Panc1 (cell line): ENCODE results near the gene HP. TPM values are rescaled to one million over a fixed set of nuclear protein-coding genes. Genes with fewer than 3 reads are reported as not detected.
"Not testable (repeated sequence)": the region's sequence is repeated elsewhere in the genome, so short reads cannot be mapped to it uniquely, and the experiment has no call there.

ENCODE experiments used
- ATAC-seq: fragments of 200-7000 bp; cut with Tn5 transposase; 2 replicates; pipeline ENCODE4 v1.9.1; 2020; ENCODE audit warnings: mild to moderate bottlenecking, moderate library complexity
- Bru-seq: library from RNA; stranded (reverse); fragments of 400-500 nt; gene quantifications from one replicate; lab custom pipeline; 2021; lab: Mats Ljungman, UMichigan
- BruChase-seq, 2 experiments: library from RNA; stranded (reverse); fragments of 400-500 nt; gene quantifications; one replicate each; lab custom pipeline; 2021; lab: Mats Ljungman, UMichigan
- BruUV-seq: library from RNA; stranded (reverse); fragments of 400-500 nt; replicated peaks from 2 replicates; lab custom pipeline; 2021; lab: Mats Ljungman, UMichigan
- CTCF ChIA-PET: fragments of 300-600 bp; sonication (Branson Sonifier 250); formaldehyde crosslinking; loops from one replicate; lab custom pipeline; 2022; ENCODE audit warnings: antibody characterized with exemption; lab: Charles Lee
- POLR2A ChIA-PET: fragments of 300-600 bp; sonication (Branson Sonifier 250); formaldehyde crosslinking; loops from one replicate; lab custom pipeline; 2022; ENCODE audit warnings: antibody characterized with exemption; lab: Charles Lee
- DNase-seq: peaks from one replicate; pipeline ENCODE4 v3.0.0-alpha.2; 2010; ENCODE audit warnings: low read depth, low spot score
- H3K27ac ChIP-seq: 2 replicates; pipeline ENCODE4 v1.5.1; 2011; ENCODE audit warnings: mild to moderate bottlenecking, low read length, inconsistent platforms
- H3K27me3 ChIP-seq: fragments of 200-500 bp; sonication (Bioruptor generic); 2 replicates; pipeline ENCODE4 v1.6.0; 2014; ENCODE audit warnings: low read length, inconsistent platforms; ENCODE audit not compliant: control insufficient read depth, insufficient read depth
- H3K36me3 ChIP-seq: fragments of 200-500 bp; sonication (Bioruptor generic); 2 replicates; pipeline ENCODE4 v1.5.1; 2014; ENCODE audit warnings: inconsistent platforms, mild to moderate bottlenecking, low read length, moderate library complexity; ENCODE audit not compliant: control insufficient read depth, insufficient read depth
- H3K4me1 ChIP-seq: 2 replicates; pipeline ENCODE4 v1.5.1; 2011; ENCODE audit warnings: inconsistent platforms, mild to moderate bottlenecking, low read length, moderate library complexity; ENCODE audit not compliant: control insufficient read depth, insufficient read depth
- H3K4me3 ChIP-seq, 2 experiments: 2 replicates each; pipeline ENCODE4 v1.5.1; 2011 to 2012; ENCODE audit warnings: low read depth in 2 of 2, low read length in 2 of 2, mild to moderate bottlenecking in 2 of 2, inconsistent platforms in 1 of 2, moderate library complexity in 1 of 2
- H3K9me3 ChIP-seq: fragments of 200-500 bp; sonication (Bioruptor generic); 2 replicates; pipeline ENCODE4 v1.5.1; 2014; ENCODE audit warnings: low read depth, mild to moderate bottlenecking, inconsistent platforms, low read length, moderate library complexity; ENCODE audit not compliant: control insufficient read depth, insufficient read depth
- CTCF ChIP-seq: fragments of 450-650 bp; IDR thresholded peaks from 2 replicates; pipeline ENCODE4 v1.5.1; 2017; ENCODE audit warnings: mild to moderate bottlenecking
- POLR2AphosphoS5 ChIP-seq: IDR thresholded peaks from 2 replicates; pipeline ENCODE4 v1.6.1; 2012; ENCODE audit warnings: mild to moderate bottlenecking, low read depth, low read length, moderate library complexity
- REST ChIP-seq, 2 experiments: IDR thresholded peaks; 2 replicates each; pipeline ENCODE4 v1.6.1; 2011 to 2012; ENCODE audit warnings: low read depth in 2 of 2, control low read depth in 1 of 2, low read length in 1 of 2, mild to moderate bottlenecking in 1 of 2, moderate library complexity in 1 of 2; ENCODE audit not compliant: insufficient read depth in 1 of 2
- SIN3A ChIP-seq: IDR thresholded peaks from 2 replicates; pipeline ENCODE4 v1.6.1; 2012; ENCODE audit warnings: low read depth, mild to moderate bottlenecking, low read length, moderate library complexity, borderline replicate concordance; ENCODE audit not compliant: insufficient read depth
- TCF7L2 ChIP-seq: IDR thresholded peaks from 2 replicates; pipeline ENCODE4 v1.6.1; 2011; ENCODE audit warnings: mild to moderate bottlenecking, low read depth, low read length, inconsistent platforms
- in situ Hi-C: cut with HindIII; loops from 2 replicates; pipeline ENCODE4 v1.10.0; 2016; ENCODE audit warnings: low sequenced_read_pairs, low pct_unique_long_range_greater_than_20kb
- intact Hi-C: fragments of 100-400 bp; cut with micrococcal nuclease; formaldehyde crosslinking; loops from one replicate; pipeline ENCODE4 v1.10.0; 2022; ENCODE audit not compliant: unreplicated experiment
- long read RNA-seq: library from polyadenylated mRNA; unstranded; transcript quantifications from one replicate; pipeline ENCODE4 v2.0.0, GENCODE V29; 2021; ENCODE audit not compliant: unreplicated experiment
- polyA plus RNA-seq: library from polyadenylated mRNA; unstranded; fragments of >200 nt; gene quantifications from one replicate; pipeline ENCODE4 v1.2.1, GENCODE V29; 2012; ENCODE audit warnings: missing spikeins; ENCODE audit not compliant: insufficient read length
- total RNA-seq: library from RNA; stranded (reverse); gene quantifications from one replicate; pipeline ENCODE4 v1.2.1, GENCODE V29; 2021; ENCODE audit not compliant: unreplicated experiment

Gene HP
- total RNA-seq (7.0 TPM), Bru-seq, nascent RNA (percentile 10 among the genes with signal in this experiment), BruChase-seq, experiment 1, labeled RNA remaining after a 2-hour chase (percentile 18 among the genes with signal in this experiment), BruChase-seq, experiment 2, labeled RNA remaining after a 6-hour chase (not detected)
- not detected for polyA plus RNA-seq
- long read RNA-seq, result 0 reads

- intact Hi-C loops, H3K27me3 ChIP-seq, CTCF ChIA-PET, BruUV-seq, DNase-seq, ATAC-seq, H3K9me3 ChIP-seq, H3K27ac ChIP-seq, H3K4me1 ChIP-seq, in situ Hi-C loops, H3K4me3 ChIP-seq, POLR2A ChIA-PET, H3K36me3 ChIP-seq: not testable (repeated sequence)
Observed at GRCh38 chr16:72054254-72054847, at the start of gene HP. HP (plus strand) TSS chr16:72054505; CDS start chr16:72054653, 148 bp downstream.

GRCh38 chr16:72008065-72008423, 46.3 kb upstream of the HP start:
- Histone ChIP-seq H3K4me3 (peak overlapping the region; percentile 43 to 94), H3K27ac (peak overlapping the region; percentile 57)
- ATAC-seq, CTCF ChIA-PET, DNase-seq, H3K36me3 ChIP-seq, BruUV-seq, POLR2A ChIA-PET, in situ Hi-C loops, H3K9me3 ChIP-seq, H3K4me1 ChIP-seq, H3K27me3 ChIP-seq, intact Hi-C loops: not testable (repeated sequence)

GRCh38 chr16:72008424-72009216, 45.7 kb upstream of the HP start, which contains the start of gene DHODH:
DHODH (plus strand) TSS chr16:72008744; CDS start chr16:72008765, 21 bp downstream.
- Histone ChIP-seq H3K4me3 (peak within 1 kb of the TSS; percentile 92 to 94), H3K27me3 (no peaks in the 10 kb centered on the region), H3K36me3 (no peaks in the 10 kb centered on the region), H3K9me3 (no peaks in the 10 kb centered on the region), H3K27ac (peak within 1 kb of the TSS; percentile 83), H3K4me1 (no peaks in the 10 kb centered on the region)
- POLR2A ChIA-PET, result no interaction called here
- DNase-seq, result peak; percentile 83
- TF ChIP-seq POLR2AphosphoS5 (peak; percentile 59), SIN3A (peak; percentile 82), TCF7L2 (no peak), REST (IDR thresholded peaks at IDR 0.05; ENCODE audit: insufficient read depth in 1 of 2, low read depth in 2 of 2, low read length in 1 of 2) (no peak), CTCF (no peak)
- no TSS peak for BruUV-seq
- CTCF ChIA-PET, result no interaction called here
- in situ Hi-C loops, result no loop called here
- intact Hi-C loops, result no loop called here
- ATAC-seq, result peak; percentile 100
